Measurements from ENCODE around the gene RPS3A.

Gene RPS3A

GRCh38 chr4:151091047-151091446 lies 8.4 kb upstream of the RPS3A start:
- TF ChIP-seq CTCF (conservative IDR thresholded peaks at IDR 0.05): no peak
- H3K27ac ChIP-seq: no peak overlapping the region

- TF ChIP-seq CTCF (conservative IDR thresholded peaks at IDR 0.05): no peak
- H3K27ac ChIP-seq: no peak overlapping the region
Observed at GRCh38 chr4:151092488-151092887, 6.9 kb upstream of the RPS3A start.

GRCh38 chr4:151093203-151093602 lies 6.2 kb upstream of the RPS3A start:
- H3K27ac ChIP-seq: no peak overlapping the region
- no peak for TF ChIP-seq CTCF (conservative IDR thresholded peaks at IDR 0.05)

GRCh38 chr4:151094290-151094751 lies 5.1 kb upstream of the RPS3A start:
- TF ChIP-seq CTCF (conservative IDR thresholded peaks at IDR 0.05): no peak
- H3K27ac ChIP-seq: no peak overlapping the region

- no peak overlapping the region for H3K27ac ChIP-seq
Observed at GRCh38 chr4:151095142-151095541, 4.3 kb upstream of the RPS3A start.

GRCh38 chr4:151097759-151098158 lies 1.7 kb upstream of the RPS3A start:
- no peak overlapping the region for H3K27ac ChIP-seq
- no peak for TF ChIP-seq CTCF (conservative IDR thresholded peaks at IDR 0.05)

More at GRCh38 chr4:151095142-151095541, 4.3 kb upstream of the RPS3A start:
- TF ChIP-seq CTCF (conservative IDR thresholded peaks at IDR 0.05): no peak

- peak overlapping the region; percentile 87 for H3K27ac ChIP-seq
- TF ChIP-seq CTCF (conservative IDR thresholded peaks at IDR 0.05): no peak
Observed at GRCh38 chr4:151098979-151099228, 524 bp upstream of the RPS3A start.

- no peak for TF ChIP-seq CTCF (conservative IDR thresholded peaks at IDR 0.05)
- peak overlapping the region; percentile 87 for H3K27ac ChIP-seq
Observed at GRCh38 chr4:151099976-151100417, 569 bp downstream of the RPS3A start.
